Liver (tissue), 9 donors: Measurements from ENCODE around the gene CRISPLD2. TPM values are rescaled to one million over a fixed set of nuclear protein-coding genes. Genes with fewer than 3 reads are reported as not detected.

Experiments
- DNase-seq: peaks from one replicate; pipeline ENCODE4 v3.0.0-alpha.2; 2017; ENCODE audit warnings: low spot score
- H3K27ac ChIP-seq, 2 donors: one replicate each; pipeline ENCODE4 v1.7.0; 2013; ENCODE audit warnings: inconsistent platforms in 2 of 2, low read length in 2 of 2, control low read depth in 1 of 2, low read depth in 1 of 2, mild to moderate bottlenecking in 1 of 2
- H3K27me3 ChIP-seq, 4 donors: one replicate each; pipeline versions ENCODE4 v1.6.1 to v1.7.0; 2013; ENCODE audit warnings: low read length in 3 of 4, inconsistent platforms in 1 of 4, mild to moderate bottlenecking in 1 of 4, moderate library complexity in 1 of 4; ENCODE audit not compliant: control insufficient read depth in 4 of 4, insufficient read depth in 4 of 4
- H3K36me3 ChIP-seq, 4 donors: one replicate each; pipeline versions ENCODE4 v1.6.1 to v1.7.0; 2013; ENCODE audit warnings: low read length in 3 of 4, mild to moderate bottlenecking in 3 of 4, low read depth in 1 of 4, moderate library complexity in 1 of 4; ENCODE audit not compliant: control insufficient read depth in 4 of 4, insufficient read depth in 3 of 4
- H3K4me1 ChIP-seq, 4 donors: one replicate each; pipeline versions ENCODE4 v1.6.1 to v1.7.0; 2013; ENCODE audit warnings: low read length in 3 of 4, mild to moderate bottlenecking in 3 of 4, moderate library complexity in 1 of 4; ENCODE audit not compliant: control insufficient read depth in 4 of 4, insufficient read depth in 4 of 4
- H3K4me3 ChIP-seq, 3 donors: one replicate each; pipeline versions ENCODE4 v1.6.1 to v1.7.0; 2013; ENCODE audit warnings: low read length in 3 of 3, control low read depth in 1 of 3, low read depth in 1 of 3, mild to moderate bottlenecking in 1 of 3
- H3K9ac ChIP-seq, 2 donors: one replicate each; pipeline ENCODE4 v1.7.0; 2013; ENCODE audit warnings: low read length in 2 of 2, mild to moderate bottlenecking in 2 of 2, moderate library complexity in 2 of 2, control low read depth in 1 of 2, low read depth in 1 of 2
- H3K9me3 ChIP-seq, 4 donors: one replicate each; pipeline versions ENCODE4 v1.6.1 to v1.7.0; 2013; ENCODE audit warnings: low read length in 3 of 4; ENCODE audit not compliant: control insufficient read depth in 4 of 4
- ATF3 ChIP-seq: IDR thresholded peaks from 2 replicates; pipeline ENCODE4 v1.6.1; 2016; ENCODE audit warnings: antibody characterized with exemption
- CTCF ChIP-seq: fragments of 150-350 bp; IDR thresholded peaks from 2 replicates; pipeline ENCODE4 v1.5.1; 2017; ENCODE audit warnings: improper control_type of control experiment, low read depth, low read length; ENCODE audit not compliant: missing input control
- EGR1 ChIP-seq, 2 donors: IDR thresholded peaks; 2 replicates each; pipeline ENCODE4 v1.6.1; 2016 to 2018; ENCODE audit warnings: antibody characterized with exemption in 2 of 2, low read depth in 2 of 2
- FOXA1 ChIP-seq: IDR thresholded peaks from 2 replicates; pipeline ENCODE4 v1.6.1; 2016; ENCODE audit warnings: antibody characterized with exemption
- FOXA2 ChIP-seq: IDR thresholded peaks from 2 replicates; pipeline ENCODE4 v1.6.1; 2016; ENCODE audit warnings: antibody characterized with exemption
- GABPA ChIP-seq, 2 donors: IDR thresholded peaks in 1 of 2; conservative IDR thresholded peaks in 1 of 2; 2 replicates each; pipeline ENCODE4 v1.6.1; 2016; ENCODE audit warnings: antibody characterized with exemption in 2 of 2, mild to moderate bottlenecking in 1 of 2, moderate library complexity in 1 of 2
- HNF4A ChIP-seq, 2 donors: conservative IDR thresholded peaks; 2 replicates each; pipeline ENCODE4 v1.6.1; 2016; ENCODE audit warnings: antibody characterized with exemption in 2 of 2, mild to moderate bottlenecking in 2 of 2
- HNF4G ChIP-seq: IDR thresholded peaks from 2 replicates; pipeline ENCODE4 v1.6.1; 2016; ENCODE audit warnings: antibody characterized with exemption
- JUND ChIP-seq, 2 donors: IDR thresholded peaks; 2 replicates each; pipeline ENCODE4 v1.6.1; 2016; ENCODE audit warnings: antibody characterized with exemption in 2 of 2
- MAX ChIP-seq: IDR thresholded peaks from 2 replicates; pipeline ENCODE4 v1.6.1; 2016; ENCODE audit warnings: antibody characterized with exemption
- NR2F2 ChIP-seq: IDR thresholded peaks from 2 replicates; pipeline ENCODE4 v1.6.1; 2016; ENCODE audit warnings: antibody characterized with exemption
- RAD21 ChIP-seq, 2 donors: IDR thresholded peaks; 2 replicates each; pipeline ENCODE4 v1.6.1; 2016; ENCODE audit warnings: antibody characterized with exemption in 2 of 2, mild to moderate bottlenecking in 2 of 2
- REST ChIP-seq: IDR thresholded peaks from 2 replicates; pipeline ENCODE4 v1.6.1; 2016; ENCODE audit warnings: antibody characterized with exemption, mild to moderate bottlenecking
- RXRA ChIP-seq, 2 donors: IDR thresholded peaks; 2 replicates each; pipeline ENCODE4 v1.6.1; 2017 to 2018; ENCODE audit warnings: antibody characterized with exemption in 2 of 2, mild to moderate bottlenecking in 1 of 2
- SP1 ChIP-seq: IDR thresholded peaks from 2 replicates; pipeline ENCODE4 v1.6.1; 2018; ENCODE audit warnings: antibody characterized with exemption, mild to moderate bottlenecking
- TAF1 ChIP-seq: conservative IDR thresholded peaks from 2 replicates; pipeline ENCODE4 v1.6.1; 2016; ENCODE audit warnings: antibody characterized with exemption, mild to moderate bottlenecking
- YY1 ChIP-seq: IDR thresholded peaks from 2 replicates; pipeline ENCODE4 v1.6.1; 2016; ENCODE audit warnings: antibody characterized with exemption, mild to moderate bottlenecking
- ZBTB33 ChIP-seq: IDR thresholded peaks from 2 replicates; pipeline ENCODE4 v1.6.1; 2016; ENCODE audit warnings: antibody characterized with exemption
- WGBS: extraction: QIAGEN DNeasy Blood & Tissue Kit; methylation state at CpG from one replicate; pipeline ENCODE4 v1.1.7; 2013; 5-methylcytosine and 5-hydroxymethylcytosine counted together
- polyA plus RNA-seq, 2 donors: library from polyadenylated mRNA; stranded (reverse) in 1 of 2; unstranded in 1 of 2; fragments of 200-250 nt in 1 of 2; fragments of >200 nt in 1 of 2; fragmentation: Nextera tagmentation in 1 of 2; extraction: Ambion mirVana in 1 of 2; gene quantifications; one replicate each; pipeline versions ENCODE4 v1.2.1 to v1.2.3, GENCODE V29; 2013 to 2015
- total RNA-seq, 2 donors: library from RNA; depleted of rRNA; stranded (reverse); fragments of >200 nt; gene quantifications; one replicate each; pipeline ENCODE4 v1.2.3, GENCODE V29; 2014
- donor health status: healthy.
- donor health status: healthy.
- donor health status: healthy.
- donor health status: healthy.
- donor health status: healthy.

The CRISPLD2 gene
- total and polyA plus RNA-seq, 4 donors = 2.6 to 14.8 (median 4.1) TPM

- Histone ChIP-seq H3K4me1 (peaks cover 0 to 18% (median 7%) of the 10 kb centered on the region in 4 donors), H3K27me3 (no peaks in the 10 kb centered on the region), H3K36me3 (no peaks in the 10 kb centered on the region), H3K4me3 (no peak overlapping the region), H3K9me3 (no peaks in the 10 kb centered on the region), H3K27ac (no peak overlapping the region), H3K9ac (no peak overlapping the region)
- 93% methylated on average over 19 of the region's 19 CpGs for WGBS
- no peak for DNase-seq
- TF ChIP-seq REST (no peak), NR2F2 (no peak), GABPA (IDR thresholded peaks at IDR 0.05 in 1 of 2, conservative IDR thresholded peaks at IDR 0.05 in 1 of 2) (no peak), HNF4G (no peak), FOXA2 (no peak), EGR1 (IDR thresholded peaks at IDR 0.05; ENCODE audit: low read depth in 2 of 2) (no peak), JUND (IDR thresholded peaks at IDR 0.05) (no peak), ZBTB33 (no peak), SP1 (no peak), TAF1 (no peak), FOXA1 (no peak), ATF3 (no peak), RAD21 (IDR thresholded peaks at IDR 0.05) (no peak), MAX (no peak), HNF4A (conservative IDR thresholded peaks at IDR 0.05) (no peak), YY1 (no peak), RXRA (IDR thresholded peaks at IDR 0.05) (no peak), CTCF (no peak)
Observed at GRCh38 chr16:84925773-84926372, 106.1 kb downstream of the CRISPLD2 start.
